Panc1 (cell line): Measurements from ENCODE around the gene IGF2BP1. TPM values are rescaled to one million over a fixed set of nuclear protein-coding genes. Genes with fewer than 3 reads are reported as not detected.

Experiments
- ATAC-seq: fragments of 200-7000 bp; cut with Tn5 transposase; 2 replicates; pipeline ENCODE4 v1.9.1; 2020; ENCODE audit warnings: mild to moderate bottlenecking, moderate library complexity
- Bru-seq: library from RNA; stranded (reverse); fragments of 400-500 nt; gene quantifications from one replicate; lab custom pipeline; 2021; lab: Mats Ljungman, UMichigan
- BruChase-seq, 2 experiments: library from RNA; stranded (reverse); fragments of 400-500 nt; gene quantifications; one replicate each; lab custom pipeline; 2021; lab: Mats Ljungman, UMichigan
- BruUV-seq: library from RNA; stranded (reverse); fragments of 400-500 nt; replicated peaks from 2 replicates; lab custom pipeline; 2021; lab: Mats Ljungman, UMichigan
- CTCF ChIA-PET: fragments of 300-600 bp; sonication (Branson Sonifier 250); formaldehyde crosslinking; loops from one replicate; lab custom pipeline; 2022; ENCODE audit warnings: antibody characterized with exemption; lab: Charles Lee
- POLR2A ChIA-PET: fragments of 300-600 bp; sonication (Branson Sonifier 250); formaldehyde crosslinking; loops from one replicate; lab custom pipeline; 2022; ENCODE audit warnings: antibody characterized with exemption; lab: Charles Lee
- DNase-seq: peaks from one replicate; pipeline ENCODE4 v3.0.0-alpha.2; 2010; ENCODE audit warnings: low read depth, low spot score
- H3K27ac ChIP-seq: 2 replicates; pipeline ENCODE4 v1.5.1; 2011; ENCODE audit warnings: mild to moderate bottlenecking, low read length, inconsistent platforms
- H3K27me3 ChIP-seq: fragments of 200-500 bp; sonication (Bioruptor generic); 2 replicates; pipeline ENCODE4 v1.6.0; 2014; ENCODE audit warnings: low read length, inconsistent platforms; ENCODE audit not compliant: control insufficient read depth, insufficient read depth
- H3K36me3 ChIP-seq: fragments of 200-500 bp; sonication (Bioruptor generic); 2 replicates; pipeline ENCODE4 v1.5.1; 2014; ENCODE audit warnings: inconsistent platforms, mild to moderate bottlenecking, low read length, moderate library complexity; ENCODE audit not compliant: control insufficient read depth, insufficient read depth
- H3K4me1 ChIP-seq: 2 replicates; pipeline ENCODE4 v1.5.1; 2011; ENCODE audit warnings: inconsistent platforms, mild to moderate bottlenecking, low read length, moderate library complexity; ENCODE audit not compliant: control insufficient read depth, insufficient read depth
- H3K4me3 ChIP-seq, 2 experiments: 2 replicates each; pipeline ENCODE4 v1.5.1; 2011 to 2012; ENCODE audit warnings: low read depth in 2 of 2, low read length in 2 of 2, mild to moderate bottlenecking in 2 of 2, inconsistent platforms in 1 of 2, moderate library complexity in 1 of 2
- H3K9me3 ChIP-seq: fragments of 200-500 bp; sonication (Bioruptor generic); 2 replicates; pipeline ENCODE4 v1.5.1; 2014; ENCODE audit warnings: low read depth, mild to moderate bottlenecking, inconsistent platforms, low read length, moderate library complexity; ENCODE audit not compliant: control insufficient read depth, insufficient read depth
- POLR2AphosphoS5 ChIP-seq: IDR thresholded peaks from 2 replicates; pipeline ENCODE4 v1.6.1; 2012; ENCODE audit warnings: mild to moderate bottlenecking, low read depth, low read length, moderate library complexity
- REST ChIP-seq, 2 experiments: IDR thresholded peaks; 2 replicates each; pipeline ENCODE4 v1.6.1; 2011 to 2012; ENCODE audit warnings: low read depth in 2 of 2, control low read depth in 1 of 2, low read length in 1 of 2, mild to moderate bottlenecking in 1 of 2, moderate library complexity in 1 of 2; ENCODE audit not compliant: insufficient read depth in 1 of 2
- SIN3A ChIP-seq: IDR thresholded peaks from 2 replicates; pipeline ENCODE4 v1.6.1; 2012; ENCODE audit warnings: low read depth, mild to moderate bottlenecking, low read length, moderate library complexity, borderline replicate concordance; ENCODE audit not compliant: insufficient read depth
- TCF7L2 ChIP-seq: IDR thresholded peaks from 2 replicates; pipeline ENCODE4 v1.6.1; 2011; ENCODE audit warnings: mild to moderate bottlenecking, low read depth, low read length, inconsistent platforms
- in situ Hi-C: cut with HindIII; loops from 2 replicates; pipeline ENCODE4 v1.10.0; 2016; ENCODE audit warnings: low sequenced_read_pairs, low pct_unique_long_range_greater_than_20kb
- intact Hi-C: fragments of 100-400 bp; cut with micrococcal nuclease; formaldehyde crosslinking; loops from one replicate; pipeline ENCODE4 v1.10.0; 2022; ENCODE audit not compliant: unreplicated experiment
- long read RNA-seq: library from polyadenylated mRNA; unstranded; transcript quantifications from one replicate; pipeline ENCODE4 v2.0.0, GENCODE V29; 2021; ENCODE audit not compliant: unreplicated experiment
- polyA plus RNA-seq: library from polyadenylated mRNA; unstranded; fragments of >200 nt; gene quantifications from one replicate; pipeline ENCODE4 v1.2.1, GENCODE V29; 2012; ENCODE audit warnings: missing spikeins; ENCODE audit not compliant: insufficient read length
- total RNA-seq: library from RNA; stranded (reverse); gene quantifications from one replicate; pipeline ENCODE4 v1.2.1, GENCODE V29; 2021; ENCODE audit not compliant: unreplicated experiment
- TF ChIP-seq, protein P1 (sequence below): fragments of 450-650 bp; IDR thresholded peaks from 2 replicates; pipeline ENCODE4 v1.5.1; 2017; ENCODE audit warnings: mild to moderate bottlenecking

IGF2BP1 gene
- total RNA-seq: 109 TPM
- polyA plus RNA-seq: 33.0 TPM
- Bru-seq, nascent RNA: percentile 90 among the genes with signal in this experiment
- percentile 93 among the genes with signal in this experiment for BruChase-seq, experiment 1, labeled RNA remaining after a 2-hour chase
- BruChase-seq, experiment 2, labeled RNA remaining after a 6-hour chase: percentile 91 among the genes with signal in this experiment
- long read RNA-seq, full-length matches to known transcripts: 23 of 85 reads
- long read RNA-seq, partial matches to known transcripts: 18 of 85 reads
- long read RNA-seq, other reads (novel, unspliced or antisense): 44 of 85 reads

- in situ Hi-C loops (no loop called here), intact Hi-C loops (loop anchor here (5.0 kb wide), 1 partner anchor 45 kb away; no protein-coding TSS in a partner anchor)
- BruUV-seq: TSS peak; percentile 33
- ChIA-PET CTCF (interaction anchor here (0.6 to 0.7 kb wide), 2 partner anchors 43 to 66 kb away, joined by 3 to 9 read pairs; no protein-coding TSS in a partner anchor), POLR2A (interaction anchor here (0.6 to 0.7 kb wide), 2 partner anchors 58 to 113 kb away, joined by 3 read pairs; no protein-coding TSS in a partner anchor)
- H3K27me3 ChIP-seq: no peaks in the 10 kb centered on the region; the same call in 1 of the 2 replicates
- peak within 1 kb of the TSS; percentile 97 for H3K27ac ChIP-seq
- TF ChIP-seq, protein P1, sequence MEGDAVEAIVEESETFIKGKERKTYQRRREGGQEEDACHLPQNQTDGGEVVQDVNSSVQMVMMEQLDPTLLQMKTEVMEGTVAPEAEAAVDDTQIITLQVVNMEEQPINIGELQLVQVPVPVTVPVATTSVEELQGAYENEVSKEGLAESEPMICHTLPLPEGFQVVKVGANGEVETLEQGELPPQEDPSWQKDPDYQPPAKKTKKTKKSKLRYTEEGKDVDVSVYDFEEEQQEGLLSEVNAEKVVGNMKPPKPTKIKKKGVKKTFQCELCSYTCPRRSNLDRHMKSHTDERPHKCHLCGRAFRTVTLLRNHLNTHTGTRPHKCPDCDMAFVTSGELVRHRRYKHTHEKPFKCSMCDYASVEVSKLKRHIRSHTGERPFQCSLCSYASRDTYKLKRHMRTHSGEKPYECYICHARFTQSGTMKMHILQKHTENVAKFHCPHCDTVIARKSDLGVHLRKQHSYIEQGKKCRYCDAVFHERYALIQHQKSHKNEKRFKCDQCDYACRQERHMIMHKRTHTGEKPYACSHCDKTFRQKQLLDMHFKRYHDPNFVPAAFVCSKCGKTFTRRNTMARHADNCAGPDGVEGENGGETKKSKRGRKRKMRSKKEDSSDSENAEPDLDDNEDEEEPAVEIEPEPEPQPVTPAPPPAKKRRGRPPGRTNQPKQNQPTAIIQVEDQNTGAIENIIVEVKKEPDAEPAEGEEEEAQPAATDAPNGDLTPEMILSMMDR: no peak
- TF ChIP-seq POLR2AphosphoS5: no peak; the same call in 1 of the 2 replicates
- TF ChIP-seq SIN3A: no peak
- TF ChIP-seq REST (IDR thresholded peaks at IDR 0.05; ENCODE audit: insufficient read depth in 1 of 2, low read depth in 2 of 2, low read length in 1 of 2): no peak
- TF ChIP-seq TCF7L2: no peak
- H3K4me1 ChIP-seq: peaks cover 59% of the 10 kb centered on the region
- DNase-seq: no peak
- no peaks in the 10 kb centered on the region for H3K9me3 ChIP-seq
- H3K36me3 ChIP-seq: peaks cover 2% of the 10 kb centered on the region; the same call in 1 of the 2 replicates
- peak within 1 kb of the TSS; percentile 70 to 80 for H3K4me3 ChIP-seq
- ATAC-seq: peak; percentile 39
Measured at GRCh38 chr17:48997103-48997826, at the start of gene IGF2BP1. Gene IGF2BP1, plus strand, starts transcription at chr17:48997385. Its CDS starts 361 bp downstream, at chr17:48997746.

DNA sequence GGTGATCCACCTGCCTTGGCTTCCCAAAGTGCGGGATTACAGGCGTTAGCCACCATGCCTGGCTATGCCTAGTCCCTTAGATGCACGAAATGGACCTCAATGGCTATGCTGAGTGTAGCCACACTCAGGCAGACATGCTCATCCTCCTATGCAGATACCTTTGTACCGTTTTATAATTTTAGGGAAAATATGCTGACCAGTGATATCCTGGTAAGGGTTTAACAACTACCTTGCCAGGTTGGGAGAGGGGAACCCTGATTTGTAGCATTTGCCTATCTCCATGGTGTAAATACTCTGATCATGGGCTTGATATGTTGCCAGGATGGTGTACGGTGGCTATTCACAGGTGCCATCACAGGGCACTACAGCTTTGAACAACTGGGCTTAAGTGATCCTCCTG is 45.6 kb upstream of the IGF2BP1 start:
- ChIA-PET CTCF (interaction anchor here (0.7 kb wide), 1 partner anchor 242 kb away, joined by 3 read pairs; no protein-coding TSS in a partner anchor), POLR2A (interaction anchor here (0.6 kb wide), 1 partner anchor 53 kb away, joined by 10 read pairs; no protein-coding TSS in a partner anchor)
- Histone ChIP-seq H3K9me3 (no peaks in the 10 kb centered on the region), H3K36me3 (no peaks in the 10 kb centered on the region), H3K4me1 (peaks cover 13% of the 10 kb centered on the region), H3K4me3 (no peak overlapping the region), H3K27me3 (no peaks in the 10 kb centered on the region), H3K27ac (no peak overlapping the region)
- in situ Hi-C loops: no loop called here
- no TSS peak for BruUV-seq
- no peak for TF ChIP-seq POLR2AphosphoS5
- TF ChIP-seq SIN3A: no peak
- TF ChIP-seq, protein P1: no peak
- no peak for TF ChIP-seq REST (IDR thresholded peaks at IDR 0.05; ENCODE audit: insufficient read depth in 1 of 2, low read depth in 2 of 2, low read length in 1 of 2)
- TF ChIP-seq TCF7L2: no peak
- no peak for ATAC-seq
- DNase-seq: no peak
- intact Hi-C loops: loop anchor here (5.0 kb wide), 1 partner anchor 46 kb away; the partner anchor contains the start of gene IGF2BP1
